ENCODE data around the gene NME4.

DNA sequence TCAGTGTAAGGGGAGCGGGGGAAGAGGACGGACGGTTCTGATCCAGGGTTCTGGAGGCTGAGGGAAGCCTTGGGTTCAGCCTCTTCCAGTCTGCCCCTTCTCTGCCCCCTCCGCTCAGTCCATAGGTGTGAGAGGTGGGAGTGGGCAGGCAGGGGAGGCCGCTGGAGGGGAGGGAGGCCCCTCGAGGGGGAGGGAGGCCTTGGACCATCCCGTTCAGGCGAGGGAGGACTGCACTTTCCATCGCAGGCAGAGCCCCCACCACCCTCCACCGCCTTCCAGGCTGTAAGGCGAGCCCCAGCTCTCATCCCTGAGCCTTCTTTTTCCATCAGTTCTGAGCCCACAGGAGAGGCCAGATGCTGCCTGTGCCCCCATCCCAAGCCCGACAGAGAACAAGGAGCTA is 40.3 kb upstream of the NME4 start:
- TF ChIP-seq ZNF792 (tag by site-specific recombination; IDR thresholded peaks at IDR 0.05): no peak
- TF ChIP-seq, protein P1, sequence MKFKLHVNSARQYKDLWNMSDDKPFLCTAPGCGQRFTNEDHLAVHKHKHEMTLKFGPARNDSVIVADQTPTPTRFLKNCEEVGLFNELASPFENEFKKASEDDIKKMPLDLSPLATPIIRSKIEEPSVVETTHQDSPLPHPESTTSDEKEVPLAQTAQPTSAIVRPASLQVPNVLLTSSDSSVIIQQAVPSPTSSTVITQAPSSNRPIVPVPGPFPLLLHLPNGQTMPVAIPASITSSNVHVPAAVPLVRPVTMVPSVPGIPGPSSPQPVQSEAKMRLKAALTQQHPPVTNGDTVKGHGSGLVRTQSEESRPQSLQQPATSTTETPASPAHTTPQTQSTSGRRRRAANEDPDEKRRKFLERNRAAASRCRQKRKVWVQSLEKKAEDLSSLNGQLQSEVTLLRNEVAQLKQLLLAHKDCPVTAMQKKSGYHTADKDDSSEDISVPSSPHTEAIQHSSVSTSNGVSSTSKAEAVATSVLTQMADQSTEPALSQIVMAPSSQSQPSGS (tag by site-specific recombination; IDR thresholded peaks at IDR 0.05; ENCODE audit: low read depth): no peak
- no peak for TF ChIP-seq ZNF112 (tag by site-specific recombination; IDR thresholded peaks at IDR 0.05)
- TF ChIP-seq, protein P2, sequence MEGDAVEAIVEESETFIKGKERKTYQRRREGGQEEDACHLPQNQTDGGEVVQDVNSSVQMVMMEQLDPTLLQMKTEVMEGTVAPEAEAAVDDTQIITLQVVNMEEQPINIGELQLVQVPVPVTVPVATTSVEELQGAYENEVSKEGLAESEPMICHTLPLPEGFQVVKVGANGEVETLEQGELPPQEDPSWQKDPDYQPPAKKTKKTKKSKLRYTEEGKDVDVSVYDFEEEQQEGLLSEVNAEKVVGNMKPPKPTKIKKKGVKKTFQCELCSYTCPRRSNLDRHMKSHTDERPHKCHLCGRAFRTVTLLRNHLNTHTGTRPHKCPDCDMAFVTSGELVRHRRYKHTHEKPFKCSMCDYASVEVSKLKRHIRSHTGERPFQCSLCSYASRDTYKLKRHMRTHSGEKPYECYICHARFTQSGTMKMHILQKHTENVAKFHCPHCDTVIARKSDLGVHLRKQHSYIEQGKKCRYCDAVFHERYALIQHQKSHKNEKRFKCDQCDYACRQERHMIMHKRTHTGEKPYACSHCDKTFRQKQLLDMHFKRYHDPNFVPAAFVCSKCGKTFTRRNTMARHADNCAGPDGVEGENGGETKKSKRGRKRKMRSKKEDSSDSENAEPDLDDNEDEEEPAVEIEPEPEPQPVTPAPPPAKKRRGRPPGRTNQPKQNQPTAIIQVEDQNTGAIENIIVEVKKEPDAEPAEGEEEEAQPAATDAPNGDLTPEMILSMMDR (tag by site-specific recombination; IDR thresholded peaks at IDR 0.05): no peak
